A673 (cell line): ENCODE data around the gene PRSS35.

Experiments used
- CTCF ChIP-seq: fragments of 300-800, 200-600 bp; sonication (generic); conservative IDR thresholded peaks from 2 replicates; pipeline ENCODE4 v1.5.1; 2017; ENCODE audit warnings: low read depth, mild to moderate bottlenecking, antibody characterized with exemption, low read length, moderate library complexity, mixed read lengths
- EZH2 ChIP-seq: fragments of 200-600 bp; sonication (generic); IDR thresholded peaks from 2 replicates; pipeline ENCODE4 v1.6.1; 2017; ENCODE audit warnings: borderline replicate concordance, low read depth, mild to moderate bottlenecking, mixed read lengths, antibody characterized with exemption, low read length; ENCODE audit not compliant: poor library complexity, severe bottlenecking

- TF ChIP-seq CTCF (no peak), EZH2 (no peak)
These were observed 27.3 kb downstream of the PRSS35 start for GRCh38 chr6:83539678-83540077.
